GM10266 (cell line): ENCODE results near the gene CDH16.

ENCODE experiments used
- DNase-seq: peaks from one replicate; pipeline ENCODE4 v3.0.0; 2012; ENCODE audit errors: extremely low spot score
- TF ChIP-seq, protein P1 (sequence below): IDR thresholded peaks from 2 replicates; pipeline ENCODE4 v1.5.1; 2012; ENCODE audit warnings: mild to moderate bottlenecking, low read depth; ENCODE audit not compliant: control insufficient read depth, insufficient read depth; ENCODE audit errors: missing control alignments

CDH16 gene

DNA sequence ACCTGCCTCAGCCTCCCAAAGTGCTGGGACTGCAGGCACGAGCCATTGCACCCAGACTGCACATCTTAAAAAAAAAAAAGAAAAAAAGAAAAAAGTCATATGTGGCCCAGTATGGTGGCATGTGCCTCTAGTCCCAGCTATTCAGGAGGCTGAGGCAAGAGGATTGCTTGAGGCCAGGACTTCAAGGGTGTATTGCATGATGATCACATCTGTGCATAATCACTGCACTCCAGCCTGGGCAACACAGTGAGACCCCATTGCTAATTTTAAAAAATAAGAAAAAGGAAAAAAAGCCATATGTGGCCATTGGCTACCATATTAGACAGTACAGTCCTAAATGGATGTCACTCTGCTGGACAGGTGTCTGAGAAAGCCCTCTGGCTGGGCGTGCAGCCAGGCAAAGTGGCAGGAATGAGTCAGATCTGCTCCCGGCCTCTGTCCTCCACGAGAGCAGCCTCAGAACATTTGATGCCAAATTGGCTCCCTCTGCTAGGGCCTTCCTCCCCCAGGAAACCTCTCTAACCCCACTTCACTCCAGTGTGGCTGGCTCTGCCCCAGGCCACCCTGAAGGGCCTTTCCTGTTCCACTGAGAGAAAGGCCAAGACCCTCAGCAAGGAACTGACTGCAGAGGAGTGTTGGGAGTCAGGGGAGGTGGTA lies 59.8 kb downstream of the CDH16 start:
- TF ChIP-seq, protein P1, sequence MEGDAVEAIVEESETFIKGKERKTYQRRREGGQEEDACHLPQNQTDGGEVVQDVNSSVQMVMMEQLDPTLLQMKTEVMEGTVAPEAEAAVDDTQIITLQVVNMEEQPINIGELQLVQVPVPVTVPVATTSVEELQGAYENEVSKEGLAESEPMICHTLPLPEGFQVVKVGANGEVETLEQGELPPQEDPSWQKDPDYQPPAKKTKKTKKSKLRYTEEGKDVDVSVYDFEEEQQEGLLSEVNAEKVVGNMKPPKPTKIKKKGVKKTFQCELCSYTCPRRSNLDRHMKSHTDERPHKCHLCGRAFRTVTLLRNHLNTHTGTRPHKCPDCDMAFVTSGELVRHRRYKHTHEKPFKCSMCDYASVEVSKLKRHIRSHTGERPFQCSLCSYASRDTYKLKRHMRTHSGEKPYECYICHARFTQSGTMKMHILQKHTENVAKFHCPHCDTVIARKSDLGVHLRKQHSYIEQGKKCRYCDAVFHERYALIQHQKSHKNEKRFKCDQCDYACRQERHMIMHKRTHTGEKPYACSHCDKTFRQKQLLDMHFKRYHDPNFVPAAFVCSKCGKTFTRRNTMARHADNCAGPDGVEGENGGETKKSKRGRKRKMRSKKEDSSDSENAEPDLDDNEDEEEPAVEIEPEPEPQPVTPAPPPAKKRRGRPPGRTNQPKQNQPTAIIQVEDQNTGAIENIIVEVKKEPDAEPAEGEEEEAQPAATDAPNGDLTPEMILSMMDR = no peak
- no peak for DNase-seq
